GM13977 (cell line): ENCODE data around the gene TJAP1.

Experiments used
- DNase-seq: peaks from one replicate; pipeline ENCODE4 v3.0.0; 2012; ENCODE audit warnings: low spot score
- CTCF ChIP-seq: IDR thresholded peaks from 2 replicates; pipeline ENCODE4 v1.5.1; 2012; ENCODE audit warnings: mild to moderate bottlenecking, control low read depth; ENCODE audit not compliant: insufficient read depth; ENCODE audit errors: extremely low read depth, missing control alignments
- in situ Hi-C: fragments of 300-500 bp; cut with MboI; formaldehyde crosslinking; loops from one replicate; pipeline ENCODE4 v1.12.0; 2022; ENCODE audit warnings: low sequenced_read_pairs, low pct_unique_long_range_greater_than_20kb, mixed read lengths, inconsistent platforms; ENCODE audit not compliant: unreplicated experiment

The TJAP1 gene

GRCh38 chr6:43491750-43492661 lies 14.6 kb downstream of the TJAP1 start:
- DNase-seq: no peak

GRCh38 chr6:43492673-43493072 lies 15.3 kb downstream of the TJAP1 start:
- no peak for TF ChIP-seq CTCF
- no peak for DNase-seq
- in situ Hi-C loops: no loop called here

More at GRCh38 chr6:43491750-43492661, 14.6 kb downstream of the TJAP1 start:
- in situ Hi-C loops: no loop called here
- no peak for TF ChIP-seq CTCF

GRCh38 chr6:43493230-43493629 lies 15.9 kb downstream of the TJAP1 start:
- in situ Hi-C loops: no loop called here
- DNase-seq: no peak
- TF ChIP-seq CTCF: no peak

GRCh38 chr6:43493833-43494232 lies 16.5 kb downstream of the TJAP1 start:
- no peak for DNase-seq
- no peak for TF ChIP-seq CTCF
- in situ Hi-C loops: no loop called here

GRCh38 chr6:43494321-43494720 lies 17.0 kb downstream of the TJAP1 start:
- TF ChIP-seq CTCF: no peak
- in situ Hi-C loops: no loop called here
- no peak for DNase-seq

GRCh38 chr6:43494766-43495165 lies 17.4 kb downstream of the TJAP1 start:
- TF ChIP-seq CTCF: no peak
- in situ Hi-C loops: no loop called here
- DNase-seq: no peak
